ENCODE measurements around the gene PRSS33. TPM values are rescaled to one million over a fixed set of nuclear protein-coding genes. Genes with fewer than 3 reads are reported as not detected.

Gene PRSS33
- total and polyA plus RNA-seq, 9 of the 15 experiments (the other 6 are each of a cell fraction or from before 2014, with no cell fraction given): not detected

DNA sequence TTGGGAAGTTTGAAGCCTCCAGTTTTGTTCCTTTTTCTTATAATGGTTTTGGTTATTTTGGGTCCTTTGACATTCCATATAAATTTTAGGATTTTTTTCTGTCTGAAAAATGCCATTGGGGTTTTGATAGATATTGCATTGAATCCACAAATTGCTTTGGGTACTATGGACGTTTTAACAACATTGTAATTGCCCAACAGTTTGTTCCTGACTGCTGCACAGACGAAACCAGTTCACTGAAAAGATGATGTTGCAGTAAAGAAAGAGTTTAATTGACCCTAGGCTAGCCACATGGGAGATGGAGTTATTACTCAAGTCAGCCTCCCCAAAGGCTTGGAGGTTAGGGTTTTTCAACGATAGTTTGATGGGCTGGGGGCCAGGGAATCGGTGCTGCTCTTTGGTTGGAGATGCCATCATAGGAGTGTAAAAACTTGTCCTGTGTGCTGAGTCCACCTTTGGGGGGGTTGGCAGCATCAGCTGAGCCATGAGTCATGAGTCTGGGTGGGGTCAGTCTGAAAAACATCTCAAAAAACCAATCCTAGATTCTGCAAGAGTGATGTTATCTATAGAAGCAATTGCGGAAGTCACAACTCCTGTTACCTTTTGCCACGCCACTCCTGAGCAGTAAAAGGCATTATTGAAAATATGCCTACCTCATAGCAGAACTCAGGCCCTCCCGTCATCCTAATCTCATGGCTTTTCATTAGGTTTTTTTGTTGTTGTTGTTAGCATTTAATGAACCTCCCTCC is 8.2 kb upstream of the PRSS33 start (continued):
- TF ChIP-seq, protein P1, sequence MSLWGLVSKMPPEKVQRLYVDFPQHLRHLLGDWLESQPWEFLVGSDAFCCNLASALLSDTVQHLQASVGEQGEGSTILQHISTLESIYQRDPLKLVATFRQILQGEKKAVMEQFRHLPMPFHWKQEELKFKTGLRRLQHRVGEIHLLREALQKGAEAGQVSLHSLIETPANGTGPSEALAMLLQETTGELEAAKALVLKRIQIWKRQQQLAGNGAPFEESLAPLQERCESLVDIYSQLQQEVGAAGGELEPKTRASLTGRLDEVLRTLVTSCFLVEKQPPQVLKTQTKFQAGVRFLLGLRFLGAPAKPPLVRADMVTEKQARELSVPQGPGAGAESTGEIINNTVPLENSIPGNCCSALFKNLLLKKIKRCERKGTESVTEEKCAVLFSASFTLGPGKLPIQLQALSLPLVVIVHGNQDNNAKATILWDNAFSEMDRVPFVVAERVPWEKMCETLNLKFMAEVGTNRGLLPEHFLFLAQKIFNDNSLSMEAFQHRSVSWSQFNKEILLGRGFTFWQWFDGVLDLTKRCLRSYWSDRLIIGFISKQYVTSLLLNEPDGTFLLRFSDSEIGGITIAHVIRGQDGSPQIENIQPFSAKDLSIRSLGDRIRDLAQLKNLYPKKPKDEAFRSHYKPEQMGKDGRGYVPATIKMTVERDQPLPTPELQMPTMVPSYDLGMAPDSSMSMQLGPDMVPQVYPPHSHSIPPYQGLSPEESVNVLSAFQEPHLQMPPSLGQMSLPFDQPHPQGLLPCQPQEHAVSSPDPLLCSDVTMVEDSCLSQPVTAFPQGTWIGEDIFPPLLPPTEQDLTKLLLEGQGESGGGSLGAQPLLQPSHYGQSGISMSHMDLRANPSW (CRISPR knock-in tag; IDR thresholded peaks at IDR 0.05): no peak
- TF ChIP-seq FIP1L1 (IDR thresholded peaks at IDR 0.05; ENCODE audit: low read depth, low read length, poor library complexity, severe bottlenecking) (no peak), THAP7 (CRISPR knock-in tag; IDR thresholded peaks at IDR 0.05) (no peak), RCOR1 (IDR thresholded peaks at IDR 0.05; ENCODE audit: borderline replicate concordance in 1 of 2, low read depth in 2 of 2, low read length in 2 of 2) (peak in 1 of 2 experiments; percentile 60; a peak in 1 of 4 replicates), KLF10 (CRISPR knock-in tag; IDR thresholded peaks at IDR 0.05) (no peak), ZNF584 (CRISPR knock-in tag; IDR thresholded peaks at IDR 0.05; ENCODE audit: low read depth) (no peak), ZNF445 (CRISPR knock-in tag; IDR thresholded peaks at IDR 0.05; ENCODE audit: low read depth) (no peak), ZNF217 (CRISPR knock-in tag; IDR thresholded peaks at IDR 0.05) (no peak), ATF2 (CRISPR knock-in tag; IDR thresholded peaks at IDR 0.05) (no peak), ATF4 (CRISPR knock-in tag; IDR thresholded peaks at IDR 0.05) (no peak), XRCC5 (IDR thresholded peaks at IDR 0.05; ENCODE audit: low read depth, low read length) (no peak), AFF1 (IDR thresholded peaks at IDR 0.05; ENCODE audit: low read depth in 1 of 2, partially characterized antibody in 2 of 2) (no peak), NRF1 (conservative IDR thresholded peaks at IDR 0.05 in 1 of 2, IDR thresholded peaks at IDR 0.05 in 1 of 2) (0 out of 4 replicates have a peak, but pooled peaks have one; percentile 15 to 27)
- TF ChIP-seq, protein P2, sequence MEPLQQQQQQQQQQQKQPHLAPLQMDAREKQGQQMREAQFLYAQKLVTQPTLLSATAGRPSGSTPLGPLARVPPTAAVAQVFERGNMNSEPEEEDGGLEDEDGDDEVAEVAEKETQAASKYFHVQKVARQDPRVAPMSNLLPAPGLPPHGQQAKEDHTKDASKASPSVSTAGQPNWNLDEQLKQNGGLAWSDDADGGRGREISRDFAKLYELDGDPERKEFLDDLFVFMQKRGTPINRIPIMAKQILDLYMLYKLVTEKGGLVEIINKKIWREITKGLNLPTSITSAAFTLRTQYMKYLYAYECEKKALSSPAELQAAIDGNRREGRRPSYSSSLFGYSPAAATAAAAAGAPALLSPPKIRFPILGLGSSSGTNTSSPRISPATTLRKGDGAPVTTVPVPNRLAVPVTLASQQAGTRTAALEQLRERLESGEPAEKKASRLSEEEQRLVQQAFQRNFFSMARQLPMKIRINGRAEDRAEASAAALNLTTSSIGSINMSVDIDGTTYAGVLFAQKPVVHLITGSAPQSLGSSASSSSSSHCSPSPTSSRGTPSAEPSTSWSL (CRISPR knock-in tag; IDR thresholded peaks at IDR 0.05; ENCODE audit: borderline replicate concordance): no peak

Measured in K562 (cell line).